IMR-90 (cell line): ENCODE results near the gene CLDN6. TPM values are rescaled to one million over a fixed set of nuclear protein-coding genes. Genes with fewer than 3 reads are reported as not detected.

Experiments
- ATAC-seq: fragments of 200-7000 bp; cut with Tn5 transposase; 2 replicates; pipeline ENCODE4 v1.9.1; 2020; ENCODE audit warnings: low read depth, mild to moderate bottlenecking, moderate library complexity
- BruUV-seq: library from RNA; stranded (reverse); fragments of 400-500 nt; replicated peaks from 2 replicates; lab custom pipeline; 2021; lab: Mats Ljungman, UMichigan
- CTCF ChIA-PET: fragments of 300-600 bp; formaldehyde crosslinking; extraction: SDS; loops from one replicate; lab custom pipeline; 2021; ENCODE audit warnings: antibody characterized with exemption; lab: Yijun Ruan, JAX
- POLR2A ChIA-PET: fragments of 300-600 bp; sonication (Branson Sonifier 250); formaldehyde crosslinking; loops from one replicate; lab custom pipeline; 2022; ENCODE audit warnings: antibody characterized with exemption; ENCODE audit not compliant: unreplicated experiment; lab: Charles Lee
- DNase-seq: peaks from one replicate; pipeline ENCODE4 v3.0.0; 2013
- H2AFZ ChIP-seq: replicated peaks from 2 replicates; pipeline ENCODE3; 2013; ENCODE audit warnings: low read length, mild to moderate bottlenecking; ENCODE audit not compliant: poor library complexity
- H2AK5ac ChIP-seq: 2 replicates; pipeline ENCODE4 v1.6.1; 2013; ENCODE audit warnings: low read depth, low read length, inconsistent platforms
- H2AK9ac ChIP-seq: replicated peaks from 2 replicates; pipeline ENCODE3; 2013; ENCODE audit warnings: mild to moderate bottlenecking, low read depth, low read length, moderate library complexity; ENCODE audit not compliant: poor library complexity
- H2BK120ac ChIP-seq: 2 replicates; pipeline ENCODE4 v1.6.1; 2013; ENCODE audit warnings: low read depth, low read length, inconsistent platforms
- H2BK15ac ChIP-seq: 3 replicates; pipeline ENCODE4 v1.6.1; 2013; ENCODE audit warnings: low read depth, low read length, inconsistent platforms
- H2BK20ac ChIP-seq: 2 replicates; pipeline ENCODE4 v1.6.1; 2013; ENCODE audit warnings: low read depth, mild to moderate bottlenecking, inconsistent platforms, low read length, moderate library complexity
- H2BK5ac ChIP-seq: 2 replicates; pipeline ENCODE4 v1.6.1; 2013; ENCODE audit warnings: mild to moderate bottlenecking, low read depth, low read length, inconsistent platforms; ENCODE audit not compliant: poor library complexity, severe bottlenecking
- H3K14ac ChIP-seq: replicated peaks from 2 replicates; pipeline ENCODE4 v1.6.1; 2013; ENCODE audit warnings: low read depth, low read length, inconsistent platforms
- H3K18ac ChIP-seq: 2 replicates; pipeline ENCODE4 v1.6.1; 2013; ENCODE audit warnings: low read depth, low read length, control low read depth
- H3K23ac ChIP-seq: 2 replicates; pipeline ENCODE4 v1.6.1; 2013; ENCODE audit warnings: low read depth, low read length, inconsistent platforms
- H3K27ac ChIP-seq: 2 replicates; pipeline ENCODE4 v1.5.1; 2013; ENCODE audit warnings: mild to moderate bottlenecking, control low read depth, low read length; ENCODE audit not compliant: insufficient read depth
- H3K27me3 ChIP-seq: 2 replicates; pipeline ENCODE4 v1.6.1; 2013; ENCODE audit warnings: low read length; ENCODE audit not compliant: control insufficient read depth, insufficient read depth
- H3K36me3 ChIP-seq: 2 replicates; pipeline ENCODE4 v1.6.1; 2013; ENCODE audit warnings: low read length, mixed read lengths; ENCODE audit not compliant: control insufficient read depth, insufficient read depth
- H3K4ac ChIP-seq: 2 replicates; pipeline ENCODE4 v1.6.1; 2013; ENCODE audit warnings: low read depth, low read length, inconsistent platforms
- H3K4me1 ChIP-seq: 2 replicates; pipeline ENCODE4 v1.6.1; 2013; ENCODE audit warnings: low read length, mixed read lengths; ENCODE audit not compliant: control insufficient read depth, insufficient read depth
- H3K4me2 ChIP-seq: 2 replicates; pipeline ENCODE4 v1.6.1; 2013; ENCODE audit warnings: low read depth, mild to moderate bottlenecking, control low read depth, low read length, moderate library complexity
- H3K4me3 ChIP-seq: 2 replicates; pipeline ENCODE4 v1.5.1; 2013; ENCODE audit warnings: low read depth, mild to moderate bottlenecking, control low read depth, low read length, moderate library complexity; ENCODE audit not compliant: insufficient read depth
- H3K56ac ChIP-seq: 2 replicates; pipeline ENCODE4 v1.6.1; 2013; ENCODE audit warnings: low read length, inconsistent platforms; ENCODE audit not compliant: insufficient read depth; ENCODE audit errors: extremely low read depth
- H3K79me1 ChIP-seq, 2 experiments: 2 replicates each; pipeline ENCODE4 v1.6.1; 2013; ENCODE audit warnings: low read length in 2 of 2, inconsistent platforms in 1 of 2, low read depth in 1 of 2
- H3K9ac ChIP-seq: 2 replicates; pipeline ENCODE4 v1.6.1; 2013; ENCODE audit warnings: low read depth, low read length, control low read depth
- H3K9me1 ChIP-seq: 2 replicates; pipeline ENCODE4 v1.6.1; 2013; ENCODE audit warnings: low read length, inconsistent platforms; ENCODE audit not compliant: insufficient read depth
- H3K9me3 ChIP-seq: 2 replicates; pipeline ENCODE4 v1.6.1; 2013; ENCODE audit warnings: low read length; ENCODE audit not compliant: control insufficient read depth, insufficient read depth
- H4K20me1 ChIP-seq: 2 replicates; pipeline ENCODE4 v1.6.1; 2013; ENCODE audit warnings: low read length, inconsistent platforms; ENCODE audit not compliant: insufficient read depth
- H4K5ac ChIP-seq: 2 replicates; pipeline ENCODE4 v1.6.1; 2013; ENCODE audit warnings: mild to moderate bottlenecking, low read depth, low read length, control low read depth
- H4K8ac ChIP-seq, 2 experiments: 2 replicates each; pipeline ENCODE4 v1.6.1; 2013; ENCODE audit warnings: low read depth in 2 of 2, low read length in 2 of 2, control low read depth in 1 of 2, inconsistent platforms in 1 of 2
- H4K91ac ChIP-seq: 2 replicates; pipeline ENCODE4 v1.6.1; 2013; ENCODE audit warnings: low read depth, low read length, inconsistent platforms; ENCODE audit not compliant: insufficient read depth
- BHLHE40 ChIP-seq: fragments of 150-350 bp; IDR thresholded peaks from 2 replicates; pipeline ENCODE4 v1.6.1; 2016; ENCODE audit warnings: mild to moderate bottlenecking, low read depth, low read length
- CEBPB ChIP-seq: IDR thresholded peaks from 2 replicates; pipeline ENCODE4 v1.6.1; 2012; ENCODE audit warnings: low read depth, low read length, improper control_type of control experiment
- CHD1 ChIP-seq: IDR thresholded peaks from 2 replicates; pipeline ENCODE4 v1.6.1; 2012; ENCODE audit warnings: low read depth, low read length, improper control_type of control experiment
- FOS ChIP-seq: fragments of 150-350 bp; IDR thresholded peaks from 2 replicates; pipeline ENCODE4 v1.6.1; 2016; ENCODE audit warnings: low read depth, low read length
- MAFK ChIP-seq: IDR thresholded peaks from 2 replicates; pipeline ENCODE4 v1.6.1; 2012; ENCODE audit warnings: low read depth, low read length, improper control_type of control experiment
- MAZ ChIP-seq: IDR thresholded peaks from 2 replicates; pipeline ENCODE4 v1.6.1; 2012; ENCODE audit warnings: low read depth, mild to moderate bottlenecking, low read length, improper control_type of control experiment, moderate library complexity, borderline replicate concordance
- MXI1 ChIP-seq: IDR thresholded peaks from 2 replicates; pipeline ENCODE4 v1.6.1; 2012; ENCODE audit warnings: low read depth, mild to moderate bottlenecking, low read length, moderate library complexity, borderline replicate concordance
- NFE2L2 ChIP-seq: fragments of 150-350 bp; IDR thresholded peaks from 2 replicates; pipeline ENCODE4 v1.6.1; 2016; ENCODE audit warnings: low read depth, mild to moderate bottlenecking, low read length
- POLR2A ChIP-seq: IDR thresholded peaks from 2 replicates; pipeline ENCODE4 v1.6.1; 2012; ENCODE audit warnings: mild to moderate bottlenecking, low read depth, low read length
- RAD21 ChIP-seq: IDR thresholded peaks from 2 replicates; pipeline ENCODE4 v1.6.1; 2012; ENCODE audit warnings: low read length, improper control_type of control experiment
- RCOR1 ChIP-seq: IDR thresholded peaks from 2 replicates; pipeline ENCODE4 v1.6.1; 2012; ENCODE audit warnings: mild to moderate bottlenecking, low read length, improper control_type of control experiment; ENCODE audit not compliant: insufficient replicate concordance
- SMC3 ChIP-seq: fragments of 150-350 bp; IDR thresholded peaks from 2 replicates; pipeline ENCODE4 v1.6.1; 2016; ENCODE audit warnings: low read depth, mild to moderate bottlenecking, antibody characterized with exemption, low read length, moderate library complexity
- WGBS, 2 experiments: methylation state at CpG; one replicate each; pipeline versions ENCODE4 v1.1.5 to v1.1.7; 2013; ENCODE audit warnings: missing lambda C conversion rate in 2 of 2; ENCODE audit not compliant: insufficient read length in 1 of 2; ENCODE audit errors: extremely low coverage in 2 of 2; 5-methylcytosine and 5-hydroxymethylcytosine counted together
- dilution Hi-C: fragments of 300-500 bp; cut with HindIII; formaldehyde crosslinking; loops from one replicate; pipeline ENCODE4 v1.14.3; 2018; ENCODE audit warnings: low sequenced_read_pairs; ENCODE audit not compliant: unreplicated experiment
- in situ Hi-C: fragments of 300-500 bp; cut with MboI; formaldehyde crosslinking; loops from 3 replicates; pipeline ENCODE4 v1.14.3; 2019; ENCODE audit warnings: low sequenced_read_pairs, inconsistent platforms, mixed read lengths
- intact Hi-C: fragments of 100-400 bp; cut with micrococcal nuclease; formaldehyde crosslinking; loops from 2 replicates; pipeline ENCODE4 v1.10.0; 2022
- polyA plus RNA-seq, 3 experiments: library from polyadenylated mRNA; depleted of rRNA; stranded (reverse); fragments of >200 nt; gene quantifications; 2 replicates each; pipeline ENCODE4 v1.2.3, GENCODE V29; 2012; ENCODE audit warnings: low replicate concordance in 1 of 3
- total RNA-seq: library from RNA; depleted of rRNA; stranded (reverse); fragments of >200 nt; gene quantifications from 2 replicates; pipeline ENCODE4 v1.2.3, GENCODE V29; 2012
- TF ChIP-seq, protein P1 (sequence below): fragments of 150-350 bp; IDR thresholded peaks from 2 replicates; pipeline ENCODE4 v1.6.1; 2016; ENCODE audit warnings: low read depth, mild to moderate bottlenecking, low read length, moderate library complexity, borderline replicate concordance
- TF ChIP-seq, protein P2 (sequence below): conservative IDR thresholded peaks from 2 replicates; pipeline ENCODE4 v1.5.1; 2012; ENCODE audit warnings: mild to moderate bottlenecking, low read depth, low read length, improper control_type of control experiment

Gene CLDN6
- total and polyA plus RNA-seq, 2 of the 4 experiments (the other 2 are of a cell fraction) = 0.14 TPM; not detected in 1

DNA sequence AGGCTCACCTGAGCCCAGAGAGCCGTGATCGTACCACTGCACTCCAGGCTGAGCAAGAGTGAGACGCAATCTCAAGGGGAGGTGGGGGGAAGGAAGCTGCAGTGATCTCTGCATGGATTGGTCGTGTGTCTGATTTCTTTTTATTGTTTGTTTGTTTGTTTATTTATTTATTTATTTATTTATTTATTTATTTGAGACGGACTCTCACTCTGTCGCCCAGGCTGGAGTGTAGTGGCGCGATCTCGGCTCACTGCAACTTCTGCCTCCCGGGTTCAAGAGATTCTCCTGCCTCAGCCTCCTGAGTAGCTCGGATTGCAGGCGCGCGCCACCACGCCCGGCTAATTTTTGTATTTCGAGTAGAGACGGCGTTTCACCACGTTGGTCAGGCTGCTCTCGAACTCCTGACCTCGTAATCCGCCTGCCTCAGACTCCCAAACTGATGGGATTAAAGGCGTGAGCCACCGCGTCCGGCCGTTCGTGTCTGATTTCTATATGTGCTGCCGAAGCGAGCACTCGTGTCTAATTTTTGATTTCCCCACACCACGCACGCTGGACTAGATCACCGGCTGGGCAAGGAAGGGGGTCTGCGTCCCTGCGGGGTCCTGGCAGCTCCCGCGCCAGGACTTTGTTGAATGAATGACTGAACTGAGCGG lies 1.7 kb upstream of the CLDN6 start:
- H2BK5ac ChIP-seq = peak overlapping the region; percentile 70
- POLR2A ChIA-PET = interaction anchor here (0.5 to 0.7 kb wide), 5 partner anchors 10 to 120 kb away, joined by 4 to 13 read pairs (median 6); no protein-coding TSS in a partner anchor
- DNase-seq (no peak), ATAC-seq (no peak)
- peak overlapping the region; percentile 93 for H3K4ac ChIP-seq
- dilution Hi-C loops (no loop called here), in situ Hi-C loops (no loop called here), intact Hi-C loops (no loop called here)
- peak overlapping the region; percentile 64; the same call in 1 of the 2 replicates for H3K9ac ChIP-seq
- peak overlapping the region; percentile 76; the same call in 1 of the 2 replicates for H3K23ac ChIP-seq
- H3K18ac ChIP-seq = peak overlapping the region; percentile 12; the same call in 1 of the 2 replicates
- peaks cover 11% of the 10 kb centered on the region for H3K4me1 ChIP-seq
- peak overlapping the region; percentile 96 for H2AFZ ChIP-seq
- peak overlapping the region; percentile 70; the same call in 1 of the 2 replicates for H4K91ac ChIP-seq
- no peaks in the 10 kb centered on the region for H3K9me3 ChIP-seq
- H3K56ac ChIP-seq = no peak overlapping the region
- no peak overlapping the region for H4K5ac ChIP-seq
- no TSS peak for BruUV-seq
- H3K9me1 ChIP-seq = no peaks in the 10 kb centered on the region
- H3K79me1 ChIP-seq = peaks cover 0 to 27% of the 10 kb centered on the region in 2 experiments; a peak in 2 of 4 replicates
- 50% methylated on average over 15 of the region's 40 CpGs; no CpG with 5 or more reads in 1 of the 2 experiments for WGBS, 2 experiments
- CTCF ChIA-PET = interaction anchor here (0.5 to 2.7 kb wide), 3 partner anchors 12 to 1153 kb away, joined by 3 to 12 read pairs (median 8); no protein-coding TSS in a partner anchor
- H4K20me1 ChIP-seq = peaks cover 31% of the 10 kb centered on the region
- H3K14ac ChIP-seq = peak overlapping the region; percentile 83; the same call in 1 of the 2 replicates
- H2BK15ac ChIP-seq = peak overlapping the region; percentile 78; the same call in 1 of the 3 replicates
- peak overlapping the region; percentile 95; the same call in 1 of the 2 replicates for H2BK20ac ChIP-seq
- H3K27ac ChIP-seq = peak overlapping the region; percentile 79; the same call in 1 of the 2 replicates
- H3K4me3 ChIP-seq = peak overlapping the region; percentile 77
- peak overlapping the region; percentile 38 to 75; a peak in 3 of 4 replicates for H4K8ac ChIP-seq
- H3K4me2 ChIP-seq = peak overlapping the region; percentile 99
- peak overlapping the region; percentile 86 for H2BK120ac ChIP-seq
- H2AK9ac ChIP-seq = peak overlapping the region; percentile 38
- H2AK5ac ChIP-seq = peak overlapping the region; percentile 91
- H3K36me3 ChIP-seq = peaks cover 11% of the 10 kb centered on the region
- peaks cover 2% of the 10 kb centered on the region; the same call in 1 of the 2 replicates for H3K27me3 ChIP-seq
- TF ChIP-seq NFE2L2 = no peak
- no peak for TF ChIP-seq MAZ
- no peak for TF ChIP-seq FOS
- TF ChIP-seq, protein P1, sequence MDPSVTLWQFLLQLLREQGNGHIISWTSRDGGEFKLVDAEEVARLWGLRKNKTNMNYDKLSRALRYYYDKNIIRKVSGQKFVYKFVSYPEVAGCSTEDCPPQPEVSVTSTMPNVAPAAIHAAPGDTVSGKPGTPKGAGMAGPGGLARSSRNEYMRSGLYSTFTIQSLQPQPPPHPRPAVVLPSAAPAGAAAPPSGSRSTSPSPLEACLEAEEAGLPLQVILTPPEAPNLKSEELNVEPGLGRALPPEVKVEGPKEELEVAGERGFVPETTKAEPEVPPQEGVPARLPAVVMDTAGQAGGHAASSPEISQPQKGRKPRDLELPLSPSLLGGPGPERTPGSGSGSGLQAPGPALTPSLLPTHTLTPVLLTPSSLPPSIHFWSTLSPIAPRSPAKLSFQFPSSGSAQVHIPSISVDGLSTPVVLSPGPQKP = no peak
- no peak for TF ChIP-seq MAFK
- TF ChIP-seq POLR2A = no peak
- no peak for TF ChIP-seq RCOR1
- no peak for TF ChIP-seq MXI1
- no peak for TF ChIP-seq CEBPB
- no peak for TF ChIP-seq SMC3
- no peak for TF ChIP-seq BHLHE40
- TF ChIP-seq CHD1 = no peak
- TF ChIP-seq, protein P2, sequence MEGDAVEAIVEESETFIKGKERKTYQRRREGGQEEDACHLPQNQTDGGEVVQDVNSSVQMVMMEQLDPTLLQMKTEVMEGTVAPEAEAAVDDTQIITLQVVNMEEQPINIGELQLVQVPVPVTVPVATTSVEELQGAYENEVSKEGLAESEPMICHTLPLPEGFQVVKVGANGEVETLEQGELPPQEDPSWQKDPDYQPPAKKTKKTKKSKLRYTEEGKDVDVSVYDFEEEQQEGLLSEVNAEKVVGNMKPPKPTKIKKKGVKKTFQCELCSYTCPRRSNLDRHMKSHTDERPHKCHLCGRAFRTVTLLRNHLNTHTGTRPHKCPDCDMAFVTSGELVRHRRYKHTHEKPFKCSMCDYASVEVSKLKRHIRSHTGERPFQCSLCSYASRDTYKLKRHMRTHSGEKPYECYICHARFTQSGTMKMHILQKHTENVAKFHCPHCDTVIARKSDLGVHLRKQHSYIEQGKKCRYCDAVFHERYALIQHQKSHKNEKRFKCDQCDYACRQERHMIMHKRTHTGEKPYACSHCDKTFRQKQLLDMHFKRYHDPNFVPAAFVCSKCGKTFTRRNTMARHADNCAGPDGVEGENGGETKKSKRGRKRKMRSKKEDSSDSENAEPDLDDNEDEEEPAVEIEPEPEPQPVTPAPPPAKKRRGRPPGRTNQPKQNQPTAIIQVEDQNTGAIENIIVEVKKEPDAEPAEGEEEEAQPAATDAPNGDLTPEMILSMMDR = no peak
- TF ChIP-seq RAD21 = no peak
